ENCODE results near the gene TTC7B. TPM values are rescaled to one million over a fixed set of nuclear protein-coding genes. Genes with fewer than 3 reads are reported as not detected.

Gene TTC7B
- total and polyA plus RNA-seq, 2 donors (not counting 1 experiment from before 2014, with no cell fraction given) = 0.36 to 3.2 TPM

GRCh38 chr14:90715993-90716392, 100.2 kb downstream of the TTC7B start:
- Histone ChIP-seq H3K9me3 (ENCODE audit: control extremely low read depth in 1 of 3, control insufficient read depth in 2 of 3, insufficient read depth in 1 of 3, low read length in 2 of 3) (no peaks in the 10 kb centered on the region), H3K4me2 (replicated peaks; ENCODE audit: low read depth, low read length, poor library complexity, severe bottlenecking) (no peak overlapping the region), H3K9ac (ENCODE audit: low read length) (no peak overlapping the region), H3K36me3 (replicated peaks in 1 of 2; ENCODE audit: control extremely low read depth in 1 of 2, control insufficient read depth in 1 of 2, extremely low read depth in 1 of 2, insufficient read depth in 2 of 2, low read length in 1 of 2) (no peaks in the 10 kb centered on the region), H3K4me3 (ENCODE audit: control extremely low read depth in 1 of 5, extremely low read depth in 1 of 5, insufficient read depth in 1 of 5, low read depth in 2 of 5, low read length in 4 of 5) (no peak overlapping the region), H3K4me1 (ENCODE audit: control insufficient read depth in 2 of 2, insufficient read depth in 2 of 2, low read length in 2 of 2) (no peaks in the 10 kb centered on the region), H3K79me2 (ENCODE audit: control insufficient read depth, insufficient read depth, low read length) (no peaks in the 10 kb centered on the region), H3K27me3 (replicated peaks in 1 of 4; ENCODE audit: control extremely low read depth in 1 of 4, control insufficient read depth in 3 of 4, insufficient read depth in 4 of 4, low read length in 3 of 4) (peaks cover 0 to 2% (median 0%) of the 10 kb centered on the region in 4 experiments), H3K27ac (ENCODE audit: low read length in 2 of 2) (no peak overlapping the region), H4K20me1 (ENCODE audit: control insufficient read depth, insufficient read depth, low read length, poor library complexity, severe bottlenecking) (no peaks in the 10 kb centered on the region), H2AFZ (ENCODE audit: insufficient read depth, low read depth, low read length, poor library complexity, severe bottlenecking) (no peak overlapping the region)
- DNase-seq (no peak), ATAC-seq (ENCODE audit: low read depth) (no peak)
- ChIA-PET POLR2A (no interaction called here), CTCF (interaction anchor here (1.2 kb wide), 1 partner anchor 42 kb away, joined by 3 read pairs; no protein-coding TSS in a partner anchor)
- Mint-ChIP-seq H3K9me3 (ENCODE audit: insufficient read depth) (no peaks in the 10 kb centered on the region), H3K27me3 (peaks cover 4% of the 10 kb centered on the region), H3K27ac (no peak overlapping the region), H3K4me1 (no peaks in the 10 kb centered on the region), H3K4me3 (no peak overlapping the region)
- TF ChIP-seq CTCF (IDR thresholded peaks at IDR 0.05) = no peak
- intact Hi-C loops (cut with micrococcal nuclease) = no loop called here
- 93% methylated on average over 4 of the region's 4 CpGs for WGBS (ENCODE audit: insufficient coverage)

- Histone ChIP-seq H3K27me3 (replicated peaks in 1 of 4; ENCODE audit: control extremely low read depth in 1 of 4, control insufficient read depth in 3 of 4, insufficient read depth in 4 of 4, low read length in 3 of 4) (peaks cover 0 to 2% (median 0%) of the 10 kb centered on the region in 4 experiments), H3K79me2 (ENCODE audit: control insufficient read depth, insufficient read depth, low read length) (no peaks in the 10 kb centered on the region), H3K9ac (ENCODE audit: low read length) (no peak overlapping the region), H3K4me1 (ENCODE audit: control insufficient read depth in 2 of 2, insufficient read depth in 2 of 2, low read length in 2 of 2) (no peaks in the 10 kb centered on the region), H2AFZ (ENCODE audit: insufficient read depth, low read depth, low read length, poor library complexity, severe bottlenecking) (no peak overlapping the region), H3K4me3 (ENCODE audit: control extremely low read depth in 1 of 5, extremely low read depth in 1 of 5, insufficient read depth in 1 of 5, low read depth in 2 of 5, low read length in 4 of 5) (no peak overlapping the region), H3K27ac (ENCODE audit: low read length in 2 of 2) (no peak overlapping the region), H4K20me1 (ENCODE audit: control insufficient read depth, insufficient read depth, low read length, poor library complexity, severe bottlenecking) (no peaks in the 10 kb centered on the region), H3K36me3 (replicated peaks in 1 of 2; ENCODE audit: control extremely low read depth in 1 of 2, control insufficient read depth in 1 of 2, extremely low read depth in 1 of 2, insufficient read depth in 2 of 2, low read length in 1 of 2) (no peaks in the 10 kb centered on the region), H3K4me2 (replicated peaks; ENCODE audit: low read depth, low read length, poor library complexity, severe bottlenecking) (no peak overlapping the region), H3K9me3 (ENCODE audit: control extremely low read depth in 1 of 3, control insufficient read depth in 2 of 3, insufficient read depth in 1 of 3, low read length in 2 of 3) (no peaks in the 10 kb centered on the region)
- Mint-ChIP-seq H3K9me3 (ENCODE audit: insufficient read depth) (no peaks in the 10 kb centered on the region), H3K27me3 (peaks cover 4% of the 10 kb centered on the region), H3K27ac (no peak overlapping the region), H3K4me3 (no peak overlapping the region), H3K4me1 (no peaks in the 10 kb centered on the region)
- DNase-seq (no peak), ATAC-seq (ENCODE audit: low read depth) (no peak)
- intact Hi-C loops (cut with micrococcal nuclease) = no loop called here
- CTCF ChIA-PET = interaction anchor here (1.6 kb wide), 1 partner anchor 18 kb away, joined by 10 read pairs; no protein-coding TSS in a partner anchor
- TF ChIP-seq EZH2 (IDR thresholded peaks at IDR 0.05; ENCODE audit: borderline replicate concordance, insufficient read depth, low read depth, low read length, poor library complexity, severe bottlenecking) (no peak), CTCF (IDR thresholded peaks at IDR 0.05) (no peak)
- 93% methylated on average over 2 of the region's 2 CpGs for WGBS (ENCODE audit: insufficient coverage)
- POLR2A ChIA-PET = no interaction called here
Observed at GRCh38 chr14:90715495-90715894, 100.7 kb downstream of the TTC7B start.
